AG09309 (cell line): ENCODE results near the gene CDKN2B-AS1.

Experiments
- DNase-seq: peaks from one replicate; pipeline ENCODE4 v3.0.0-alpha.2; 2010; ENCODE audit warnings: low read depth
- H3K4me3 ChIP-seq: 2 replicates; pipeline ENCODE4 v1.5.1; 2011; ENCODE audit warnings: mild to moderate bottlenecking, low read depth, low read length, moderate library complexity; ENCODE audit not compliant: control insufficient read depth
- CTCF ChIP-seq: IDR thresholded peaks from 2 replicates; pipeline ENCODE4 v1.5.1; 2011; ENCODE audit warnings: mild to moderate bottlenecking, low read depth, low read length, inconsistent platforms; ENCODE audit not compliant: insufficient read depth, control insufficient read depth; ENCODE audit errors: missing control alignments

Gene CDKN2B-AS1

GRCh38 chr9:22005702-22006606 lies 11.4 kb downstream of the CDKN2B-AS1 start:
- H3K4me3 ChIP-seq: no peak overlapping the region
- no peak for TF ChIP-seq CTCF
- no peak for DNase-seq

GRCh38 chr9:22008384-22008716 lies 13.8 kb downstream of the CDKN2B-AS1 start:
- TF ChIP-seq CTCF: no peak
- no peak for DNase-seq
- peak overlapping the region; percentile 64 for H3K4me3 ChIP-seq

GRCh38 chr9:22008717-22009505 lies 14.3 kb downstream of the CDKN2B-AS1 start, which contains the start of gene CDKN2B:
Gene CDKN2B, minus strand, starts transcription at chr9:22009305. Its CDS starts 352 bp downstream, at chr9:22008953.
- H3K4me3 ChIP-seq: peak within 1 kb of the TSS; percentile 64
- DNase-seq: peak; percentile 87
- TF ChIP-seq CTCF: peak; percentile 65

- peak; percentile 42 for TF ChIP-seq CTCF
- H3K4me3 ChIP-seq: peak overlapping the region; percentile 31
- DNase-seq: no peak
These were observed 14.9 kb downstream of the CDKN2B-AS1 start for GRCh38 chr9:22009506-22009867.

- no peak for DNase-seq
- H3K4me3 ChIP-seq: no peak overlapping the region
- no peak for TF ChIP-seq CTCF
These were observed 16.5 kb downstream of the CDKN2B-AS1 start for GRCh38 chr9:22010866-22011625.

GRCh38 chr9:22022396-22022795 lies 27.8 kb downstream of the CDKN2B-AS1 start:
- TF ChIP-seq CTCF: no peak
- DNase-seq: no peak
- no peak overlapping the region for H3K4me3 ChIP-seq
